ENCODE data around the gene SIGLEC5. TPM values are rescaled to one million over a fixed set of nuclear protein-coding genes. Genes with fewer than 3 reads are reported as not detected.

The SIGLEC5 gene
- total and polyA plus RNA-seq, 2 of the 8 experiments (the other 6 are each of a cell fraction or from before 2014, with no cell fraction given): not detected

DNA sequence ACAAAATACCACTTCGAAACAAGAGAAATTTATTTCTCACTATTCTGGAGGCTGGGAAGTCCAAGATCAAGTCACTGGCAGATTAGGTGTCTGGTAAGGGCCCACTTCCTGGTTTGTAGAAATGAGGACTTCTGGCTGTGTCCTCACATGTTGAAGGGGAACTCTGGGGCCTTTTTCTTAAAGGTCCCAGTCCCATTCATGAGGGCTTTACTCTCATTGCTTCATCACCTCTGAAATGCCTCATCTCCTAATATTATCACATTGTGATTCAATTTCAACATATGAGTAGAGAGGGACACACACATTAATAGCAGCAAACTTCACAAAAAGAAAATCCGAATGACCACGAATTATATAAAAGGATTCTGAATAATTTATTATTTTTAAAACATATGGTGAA lies 38.0 kb upstream of the SIGLEC5 start:
- Histone ChIP-seq H3K27ac (ENCODE audit: low read depth, low read length) (no peak overlapping the region), H3K4me3 (ENCODE audit: extremely low read depth in 1 of 4, insufficient read depth in 2 of 4, low read depth in 3 of 4, low read length in 4 of 4) (no peak overlapping the region), H3K18ac (ENCODE audit: extremely low read depth, low read length) (no peak overlapping the region), H3K4ac (replicated peaks; ENCODE audit: insufficient read length, low read depth, low read length) (no peak overlapping the region), H3K56ac (replicated peaks; ENCODE audit: insufficient read length, low read depth, low read length) (no peak overlapping the region), H3K4me1 (replicated peaks in 1 of 4; ENCODE audit: control insufficient read depth in 3 of 4, insufficient read depth in 4 of 4, low read length in 3 of 4) (no peaks in the 10 kb centered on the region), H2AFZ (ENCODE audit: low read length) (no peak overlapping the region), H3K14ac (ENCODE audit: insufficient read length) (no peak overlapping the region), H3K4me2 (ENCODE audit: insufficient read depth in 1 of 2, low read depth in 2 of 2, low read length in 2 of 2) (no peak overlapping the region), H2BK12ac (ENCODE audit: low read depth, low read length) (no peak overlapping the region), H3K79me2 (ENCODE audit: control insufficient read depth in 1 of 2, insufficient read depth in 2 of 2, low read length in 2 of 2) (no peaks in the 10 kb centered on the region), H3K36me3 (ENCODE audit: control insufficient read depth in 2 of 4, insufficient read depth in 4 of 4, low read length in 3 of 4) (no peaks in the 10 kb centered on the region), H2BK20ac (ENCODE audit: low read length) (no peak overlapping the region), H4K8ac (ENCODE audit: extremely low read depth, insufficient read depth, low read length) (no peak overlapping the region), H2BK5ac (ENCODE audit: low read depth, low read length) (no peak overlapping the region), H4K5ac (ENCODE audit: insufficient read length, low read depth, low read length) (no peak overlapping the region), H2BK15ac (ENCODE audit: low read length) (no peak overlapping the region), H2BK120ac (replicated peaks; ENCODE audit: low read depth, low read length) (no peak overlapping the region), H3K27me3 (replicated peaks in 1 of 4; ENCODE audit: control insufficient read depth in 3 of 4, extremely low read depth in 1 of 4, insufficient read depth in 3 of 4, low read length in 3 of 4) (peaks cover 0 to 2% (median 0%) of the 10 kb centered on the region in 4 experiments; a peak in 1 of 7 replicates), H2AK5ac (ENCODE audit: low read depth, low read length) (no peak overlapping the region), H4K20me1 (replicated peaks in 1 of 2; ENCODE audit: control insufficient read depth in 1 of 2, insufficient read depth in 2 of 2, low read length in 2 of 2) (no peaks in the 10 kb centered on the region), H3K9me3 (ENCODE audit: insufficient read depth in 2 of 2, low read depth in 1 of 2, low read length in 1 of 2) (0 out of 4 replicates have a peak, but pooled peaks cover 3 to 5% of the 10 kb centered on the region in 2 experiments), H3K23me2 (ENCODE audit: low read depth, low read length) (no peaks in the 10 kb centered on the region; the same call in 1 of the 2 replicates), H3K9ac (replicated peaks in 1 of 4; ENCODE audit: extremely low read depth in 1 of 4, low read depth in 3 of 4, low read length in 3 of 4) (no peak overlapping the region), H3K79me1 (ENCODE audit: low read depth, low read length) (no peaks in the 10 kb centered on the region), H3K23ac (ENCODE audit: insufficient read length) (no peak overlapping the region), H4K91ac (replicated peaks; ENCODE audit: insufficient read length, low read length) (no peak overlapping the region)
- DNase-seq (ENCODE audit: low read depth in 1 of 2, low spot score in 2 of 2) (no peak), FAIRE-seq (no peak)
- TF ChIP-seq SP4 (IDR thresholded peaks at IDR 0.05; ENCODE audit: low read length) (no peak), ATF3 (IDR thresholded peaks at IDR 0.05; ENCODE audit: insufficient read depth, low read depth, low read length) (no peak), MAX (IDR thresholded peaks at IDR 0.05) (no peak), TAF7 (optimal IDR thresholded peaks at IDR 0.05; ENCODE audit: borderline replicate concordance, low read depth, low read length) (no peak), POU5F1 (IDR thresholded peaks at IDR 0.05; ENCODE audit: low read depth, low read length) (no peak), TAF1 (IDR thresholded peaks at IDR 0.05; ENCODE audit: low read depth, low read length) (no peak), EP300 (IDR thresholded peaks at IDR 0.05; ENCODE audit: borderline replicate concordance in 1 of 2, low read depth in 2 of 2, low read length in 2 of 2) (no peak), MAFK (IDR thresholded peaks at IDR 0.05; ENCODE audit: low read depth, low read length) (no peak), POLR2A (IDR thresholded peaks at IDR 0.05; ENCODE audit: control extremely low read depth in 1 of 2, low read depth in 2 of 2, low read length in 2 of 2) (no peak), NANOG (IDR thresholded peaks at IDR 0.05; ENCODE audit: insufficient read depth, low read depth, low read length, poor library complexity, severe bottlenecking) (no peak), TCF12 (IDR thresholded peaks at IDR 0.05; ENCODE audit: low read depth, low read length) (no peak), CREB1 (IDR thresholded peaks at IDR 0.05) (no peak), SUZ12 (IDR thresholded peaks at IDR 0.05; ENCODE audit: low read length) (no peak), ASH2L (IDR thresholded peaks at IDR 0.05; ENCODE audit: low read length) (no peak), KDM4A (IDR thresholded peaks at IDR 0.05; ENCODE audit: low read depth, low read length, severe bottlenecking) (no peak)
- 89% methylated on average over 3 of the region's 3 CpGs; no CpG with 5 or more reads in 1 of the 2 experiments for WGBS, 2 experiments (ENCODE audit: extremely low coverage in 1 of 2, insufficient coverage in 1 of 2, insufficient read length in 1 of 2, insufficient replicate concordance in 2 of 2, low coverage in 1 of 2, low lambda C conversion rate in 2 of 2, missing lambda C conversion rate in 1 of 2)
- ChIA-PET CTCF (ENCODE audit: partially characterized antibody) (interaction anchor here (0.9 to 2.7 kb wide), 2 partner anchors 11 to 39 kb away, joined by 3 to 13 read pairs; no protein-coding TSS in a partner anchor), POLR2A (ENCODE audit: partially characterized antibody) (no interaction called here)
